HT-29 (cell line): ENCODE measurements around the gene VCX3A. TPM values are rescaled to one million over a fixed set of nuclear protein-coding genes. Genes with fewer than 3 reads are reported as not detected.
"Not testable (repeated sequence)": the region's sequence is repeated elsewhere in the genome, so short reads cannot be mapped to it uniquely, and the experiment has no call there.

Experiments used
- DNase-seq: peaks from one replicate; pipeline ENCODE4 v3.0.0-alpha.2; 2015; ENCODE audit warnings: low spot score
- total RNA-seq: library from RNA; depleted of rRNA; stranded (reverse); fragments of >200 nt; shearing (Covaris generic); gene quantifications from 2 replicates; pipeline ENCODE4 v1.2.3, GENCODE V29; 2014; rRNA removed

VCX3A gene
- total RNA-seq = not detected in 2 replicates

DNA sequence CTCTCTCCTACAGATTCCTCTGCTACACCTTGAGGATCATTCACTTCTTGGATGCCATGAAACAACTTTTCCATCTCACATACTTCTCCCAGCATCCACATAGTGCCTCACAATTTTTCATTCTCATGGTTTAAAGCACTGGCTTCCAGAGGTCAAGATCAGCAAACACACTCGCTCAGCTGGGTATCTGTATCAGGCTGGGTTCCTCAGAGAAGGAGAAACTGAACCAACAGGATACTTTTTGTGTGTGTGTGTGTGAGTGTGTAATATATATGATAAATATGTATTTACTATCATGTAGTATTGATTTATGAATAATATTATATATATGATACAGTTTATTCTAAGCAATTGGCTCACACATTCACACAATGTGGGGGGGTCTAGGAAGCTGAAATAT lies at the start of gene VCX3A:
VCX3A (minus strand) TSS at position 101 of the 400 bp plus-strand sequence. CDS start 621 bp downstream, outside the sequence.
- DNase-seq = not testable (repeated sequence)

DNA sequence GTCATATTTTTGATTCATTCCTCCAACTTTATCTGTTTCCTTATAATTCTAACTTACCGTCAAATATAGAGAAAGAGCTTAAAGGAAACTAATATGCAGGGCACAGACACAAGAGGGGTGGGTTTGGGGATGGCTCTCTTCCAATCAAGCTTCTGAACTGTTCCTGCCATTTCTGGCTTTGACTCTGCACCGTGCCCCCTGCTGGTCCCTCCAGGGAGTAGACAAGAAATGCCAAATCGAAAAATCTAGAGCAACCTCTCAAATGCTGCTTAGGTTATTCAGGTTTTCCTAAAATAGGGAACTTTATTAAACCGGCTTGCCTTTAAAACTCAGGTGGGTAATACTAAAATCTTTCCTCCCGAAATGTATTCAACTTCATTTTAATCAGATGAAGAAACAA lies 39.8 kb upstream of the VCX3A start:
- DNase-seq = peak; percentile 2

DNA sequence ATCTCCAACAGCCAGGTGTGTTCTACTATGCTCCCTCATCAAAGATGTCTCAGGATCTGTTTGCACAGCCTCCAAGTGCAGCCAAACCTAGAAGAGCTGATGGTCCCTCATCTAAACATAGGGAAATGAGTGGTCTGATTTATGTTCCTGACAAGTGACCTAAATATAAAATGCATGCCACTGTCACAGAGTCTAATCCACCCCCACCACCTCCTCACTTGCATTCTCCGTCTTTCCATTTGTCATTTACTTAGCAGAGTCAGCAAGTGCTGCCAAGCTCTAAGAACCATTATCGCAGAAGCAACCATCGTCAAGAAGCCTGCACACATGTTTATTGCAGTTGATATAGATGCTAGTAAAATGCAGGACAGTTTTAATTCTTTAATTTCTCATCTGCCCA lies 33.1 kb upstream of the VCX3A start:
- DNase-seq = no peak

DNA sequence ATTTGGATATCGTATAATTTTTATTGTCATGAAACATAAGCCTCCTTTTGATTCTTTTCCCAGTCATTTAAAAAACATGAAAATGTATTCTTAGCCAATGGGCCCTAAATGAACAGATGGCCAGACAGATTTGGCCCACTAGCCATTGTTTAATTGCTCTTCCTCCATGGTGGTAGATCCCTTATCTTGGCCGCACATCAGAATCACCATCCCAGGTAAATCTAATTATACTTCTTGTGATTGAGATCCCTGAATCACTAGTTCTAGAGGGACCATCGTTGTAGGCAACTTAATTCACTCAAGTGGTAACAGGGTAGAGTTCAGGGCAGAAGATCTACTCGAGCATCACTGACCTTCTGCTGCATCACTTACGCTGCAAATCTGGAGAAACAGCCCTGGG lies 24.1 kb upstream of the VCX3A start:
- DNase-seq = no peak

DNA sequence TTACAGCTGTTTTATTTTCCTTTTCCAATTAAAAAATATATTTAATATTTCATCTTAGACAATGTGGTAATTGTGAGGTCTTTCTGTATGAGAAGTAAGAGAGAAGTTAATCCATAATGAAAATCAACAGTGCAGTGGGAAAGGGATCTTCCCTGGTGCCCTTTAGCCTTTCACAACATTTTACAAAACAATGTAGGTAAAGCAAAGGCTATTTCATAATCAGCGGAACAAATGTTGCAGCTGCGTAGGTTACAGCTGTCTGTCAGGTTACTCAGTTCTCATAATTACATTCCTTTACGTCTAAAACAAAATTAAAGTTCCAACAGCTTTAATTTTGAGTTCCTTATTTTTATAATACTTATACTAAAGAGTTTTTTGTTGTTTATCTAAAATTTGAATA lies 22.8 kb upstream of the VCX3A start:
- DNase-seq = no peak

DNA sequence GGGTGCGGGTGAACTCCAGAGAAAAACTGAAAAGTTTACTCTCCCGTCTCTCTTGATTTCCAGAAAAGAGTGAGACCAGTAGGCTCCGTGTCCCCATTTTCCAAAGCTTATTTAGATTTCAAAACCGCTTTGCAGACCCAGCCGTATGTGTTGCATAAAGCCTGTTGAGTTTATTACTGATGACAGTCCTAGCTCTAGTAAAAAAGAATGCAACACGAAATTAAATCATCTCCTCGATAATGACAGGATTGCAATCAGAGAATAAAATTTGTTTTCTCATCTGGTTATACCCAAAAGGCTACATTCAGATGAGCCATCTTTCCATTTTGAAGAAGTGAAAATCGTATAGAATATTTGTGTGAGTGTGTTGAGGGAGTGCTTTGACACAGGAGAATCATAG lies 16.1 kb upstream of the VCX3A start:
- DNase-seq = no peak

DNA sequence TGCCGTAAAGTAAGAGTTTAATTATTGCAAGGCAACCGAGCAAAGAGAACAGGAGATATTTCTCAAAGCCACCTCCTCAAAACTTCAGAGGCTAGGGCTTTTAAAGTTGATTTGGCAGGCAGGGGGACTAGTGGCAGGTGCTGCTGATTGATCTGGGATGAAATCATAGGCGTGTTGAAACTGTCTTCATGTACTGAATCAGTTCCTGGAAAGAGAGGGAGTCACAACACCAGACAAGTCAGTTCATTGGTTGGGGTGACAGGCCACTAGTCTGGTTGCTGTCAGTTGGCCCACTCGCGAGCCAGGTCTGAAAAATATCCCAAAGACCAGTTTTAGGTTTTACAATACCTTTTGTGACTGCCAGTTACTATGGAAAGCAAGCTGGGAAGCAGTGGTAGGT lies 10.8 kb upstream of the VCX3A start:
- DNase-seq = no peak

DNA sequence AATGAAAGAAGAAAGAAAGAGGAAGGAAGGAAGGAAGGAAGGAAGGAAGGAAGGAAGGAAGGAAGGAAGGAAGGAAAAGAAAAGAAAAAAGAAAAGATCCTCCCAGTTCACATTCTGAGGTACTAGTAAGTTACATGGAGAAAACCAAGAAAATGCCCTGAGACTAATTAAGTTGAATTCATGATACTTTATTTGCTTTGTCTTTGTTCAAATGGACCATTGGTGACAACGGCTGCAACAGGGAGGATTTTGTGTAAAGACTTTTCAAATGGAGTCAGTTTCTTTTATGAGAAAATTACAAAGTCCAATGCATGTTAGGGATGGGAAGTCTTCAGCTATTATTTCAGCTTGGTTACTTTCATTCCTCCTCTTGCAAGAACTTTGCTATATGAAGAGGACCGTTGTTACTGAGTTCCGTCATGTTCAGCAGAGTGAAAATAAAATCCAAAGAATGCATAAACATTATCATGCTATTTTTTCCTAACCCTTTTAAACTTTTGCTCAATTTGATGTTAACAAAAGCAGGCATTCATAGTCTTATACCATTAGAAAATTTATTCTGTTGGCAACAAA lies 8.3 kb downstream of the VCX3A start:
- DNase-seq = no peak

DNA sequence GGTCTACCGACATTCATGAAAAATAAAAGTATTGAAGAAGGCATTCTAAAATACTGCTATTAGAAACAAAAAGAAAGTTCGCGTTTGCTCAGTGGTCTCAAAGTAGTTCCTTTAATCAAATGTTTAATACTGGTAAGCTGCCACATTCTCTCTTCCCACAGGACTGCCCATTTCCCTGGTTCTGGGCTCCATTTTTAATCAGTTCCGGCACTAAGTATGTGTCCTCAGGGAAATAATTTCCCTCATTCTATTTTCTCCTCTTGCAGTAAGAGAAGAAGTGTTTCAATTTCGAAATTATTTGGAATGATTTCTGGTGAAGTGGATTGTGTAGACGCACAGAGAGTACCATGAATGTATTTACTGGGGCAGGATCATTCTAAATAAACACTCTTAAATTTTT lies 17.5 kb downstream of the VCX3A start:
- no peak for DNase-seq

DNA sequence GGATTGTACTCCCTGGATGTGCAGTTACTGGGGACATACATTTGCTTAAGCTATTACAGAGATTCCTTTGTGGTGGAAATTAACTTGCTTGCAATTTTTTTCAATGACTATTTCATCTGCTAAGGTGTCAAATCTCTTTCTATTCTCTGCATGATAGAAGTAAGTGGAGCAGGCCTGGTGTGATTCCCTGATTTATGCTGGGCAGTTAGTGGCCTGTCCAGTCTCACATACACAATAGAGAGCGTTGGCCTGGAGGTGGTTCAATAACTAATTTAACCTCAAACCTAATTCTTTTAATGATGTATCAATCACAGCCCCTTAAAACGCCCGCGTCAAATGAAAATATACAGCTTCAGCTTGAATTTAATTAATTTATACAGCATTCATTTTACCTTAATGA lies 28.5 kb downstream of the VCX3A start:
- no peak for DNase-seq

DNA sequence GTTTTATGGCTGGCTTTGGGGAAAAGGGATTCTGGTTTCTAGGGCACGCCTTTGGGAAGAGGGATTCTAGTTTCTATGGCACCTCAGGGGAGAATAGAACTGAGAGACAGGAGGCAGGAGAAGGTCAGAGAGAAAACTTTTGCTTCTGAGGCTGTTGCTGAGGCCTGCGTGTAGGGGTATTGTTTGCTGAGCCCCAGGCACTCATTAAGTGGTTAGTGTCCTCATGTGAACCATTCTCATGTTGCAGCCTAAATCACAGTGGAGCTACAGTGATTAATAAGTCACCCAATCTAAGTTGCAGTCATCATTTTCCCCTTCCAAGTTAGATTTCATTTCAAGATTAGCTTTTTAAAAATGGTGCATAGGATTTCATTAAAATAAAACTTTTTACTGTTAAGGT lies 29.0 kb downstream of the VCX3A start:
- DNase-seq = no peak

DNA sequence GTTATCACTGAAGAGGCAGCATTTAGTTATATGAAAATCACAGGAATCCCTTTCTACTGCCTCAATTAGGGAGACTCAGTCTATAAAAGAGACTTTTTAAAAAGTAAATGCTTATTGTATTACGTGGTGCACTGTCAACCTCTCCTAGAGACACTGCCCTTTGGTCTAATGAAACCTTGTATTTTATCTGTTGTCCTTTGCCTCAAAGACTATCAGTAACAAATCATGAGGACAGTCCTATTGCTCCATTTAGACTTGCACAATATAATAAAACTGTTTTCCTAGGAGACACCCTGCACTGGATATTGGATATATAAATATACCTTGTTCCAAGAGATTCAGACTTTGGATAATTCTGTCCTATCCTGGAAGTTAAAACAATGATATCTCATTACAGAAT lies 34.2 kb downstream of the VCX3A start:
- DNase-seq = no peak

DNA sequence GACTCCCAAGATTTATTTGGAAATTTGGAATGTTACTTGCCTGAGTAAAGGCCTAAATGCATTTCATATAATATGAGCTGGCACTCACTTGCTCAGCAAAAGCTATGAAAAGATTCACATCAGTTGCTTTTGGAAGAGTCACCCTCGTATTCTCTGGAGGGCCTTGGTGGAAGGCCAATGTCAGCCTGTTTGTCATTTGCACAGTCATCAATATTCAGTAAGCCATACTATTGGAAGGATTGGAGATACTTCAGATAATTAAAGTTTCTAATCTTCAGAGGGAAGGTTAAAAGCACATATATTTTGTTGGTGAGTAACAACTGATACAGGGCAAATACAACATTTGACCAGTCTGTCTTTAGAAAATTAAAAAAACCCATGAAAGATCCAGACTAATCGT lies 36.6 kb downstream of the VCX3A start:
- no peak for DNase-seq
